DMS53 (cell line): Measurements from ENCODE around the gene UBE2D1.

ENCODE experiments used
- DNase-seq: peaks from one replicate; lab custom pipeline; 2025; lab: John Stamatoyannopoulos, UW

Gene UBE2D1

DNA sequence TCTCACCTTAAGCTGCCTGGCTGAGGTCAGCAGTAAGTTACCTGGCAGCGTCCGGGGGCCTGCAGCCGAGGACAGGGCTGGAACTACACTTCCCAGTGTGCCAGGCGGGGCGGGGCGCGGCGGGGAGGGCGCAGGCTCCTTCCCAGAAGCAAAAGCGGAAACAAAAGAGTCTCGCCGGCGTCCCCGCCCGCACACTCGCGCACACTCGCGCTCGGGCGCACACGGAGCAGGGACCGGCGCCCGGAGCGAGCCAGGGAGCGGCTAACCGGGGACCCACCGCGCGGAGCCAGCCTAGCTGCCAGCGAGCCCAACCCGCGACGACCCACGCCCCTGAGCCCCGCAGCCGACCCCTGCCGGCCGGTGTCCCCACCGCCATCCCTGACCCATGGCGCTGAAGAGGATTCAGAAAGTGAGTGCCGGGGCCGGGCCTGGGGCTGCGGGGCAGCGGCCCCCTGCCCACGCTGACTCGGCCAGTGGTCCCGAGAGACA lies at the start of gene UBE2D1:
UBE2D1 (plus strand) TSS at position 190 of the 489 bp plus-strand sequence; CDS start at position 386, 196 bp downstream.
- DNase-seq = peak; percentile 93

DNA sequence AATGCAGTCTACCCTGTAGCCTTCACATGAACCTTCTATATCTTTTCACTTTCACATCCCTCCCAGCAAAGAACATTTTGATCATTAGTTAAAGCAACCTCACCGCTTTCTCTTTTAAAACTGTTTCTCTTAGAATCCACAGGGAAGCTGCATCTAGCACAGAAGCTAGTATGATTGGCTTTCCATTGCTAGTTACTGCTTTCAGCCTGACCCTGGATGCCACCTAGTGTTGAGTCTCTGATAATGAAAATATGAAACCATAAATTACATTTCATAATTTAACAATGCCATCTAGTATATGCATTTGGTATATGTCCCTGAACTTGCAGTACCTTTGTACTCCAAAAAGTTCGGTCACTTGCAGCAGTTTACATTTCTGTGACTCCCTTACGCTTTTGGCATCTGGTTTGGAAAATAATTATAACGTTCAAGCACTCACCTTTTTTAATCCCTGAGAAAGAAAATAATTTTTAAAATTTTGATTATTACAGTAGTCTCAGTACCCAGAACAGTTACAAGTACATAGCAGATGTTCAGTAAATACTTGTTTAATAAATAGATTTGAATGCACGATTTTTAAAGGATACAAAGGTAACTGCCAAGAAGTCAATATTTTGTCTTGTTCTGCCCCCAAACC lies 43.1 kb upstream of the UBE2D1 start:
- DNase-seq = peak; percentile 83

DNA sequence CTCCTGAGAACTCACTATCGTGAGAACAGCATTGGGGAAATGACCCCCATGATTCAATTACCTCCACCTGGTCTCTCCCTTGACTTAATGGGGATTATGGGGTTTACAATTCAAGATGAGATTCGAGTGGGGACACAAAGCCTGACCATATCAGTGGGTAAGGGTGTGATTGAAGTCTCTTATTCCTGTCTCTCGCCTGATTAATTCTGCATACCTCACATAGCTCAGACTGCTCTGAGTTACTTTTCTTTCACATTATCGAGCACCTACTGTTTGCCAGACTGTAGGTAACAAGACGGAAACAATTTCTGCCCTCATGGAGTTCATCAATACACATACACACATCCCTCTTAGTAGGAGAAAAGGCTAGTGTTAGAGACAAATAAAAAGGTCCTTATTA lies 40.8 kb upstream of the UBE2D1 start:
- DNase-seq = no peak

DNA sequence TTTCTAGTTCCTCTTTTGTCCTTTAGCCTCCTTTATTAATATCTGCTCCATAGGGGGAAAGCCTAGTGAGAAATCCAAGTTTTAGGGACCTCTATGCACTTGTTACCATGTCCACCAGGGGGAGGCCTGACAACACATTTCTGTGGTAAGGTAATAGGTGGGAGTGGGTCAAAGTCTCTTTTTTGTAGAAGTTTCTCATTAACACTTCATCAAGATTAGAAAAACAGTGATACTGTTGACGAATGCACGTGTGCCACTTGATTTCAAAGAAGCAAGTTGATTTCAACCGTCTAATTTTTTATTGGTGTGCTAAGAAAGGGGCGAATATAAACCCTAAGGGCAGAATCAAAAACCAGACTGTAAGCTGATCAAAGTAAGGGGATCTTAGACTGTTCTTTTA lies 35.2 kb upstream of the UBE2D1 start:
- peak; percentile 88 for DNase-seq

DNA sequence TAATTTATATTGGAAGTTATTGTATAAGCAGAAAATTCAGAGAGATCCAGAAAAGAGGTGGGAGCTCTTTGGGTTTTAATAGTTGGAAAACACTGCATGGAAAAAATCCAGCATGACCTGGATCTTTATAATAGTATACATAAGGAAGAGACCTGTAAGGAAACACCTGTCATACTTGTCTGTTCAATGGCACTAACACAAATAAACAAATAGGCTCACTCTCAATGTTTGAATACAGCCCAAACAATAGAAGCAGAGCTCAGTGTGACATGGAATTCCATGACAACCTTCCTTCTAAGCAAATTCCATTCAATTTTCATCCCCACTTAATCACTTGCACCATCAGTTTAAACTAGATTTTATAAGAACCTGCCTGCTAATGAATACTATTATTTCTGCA lies 34.1 kb upstream of the UBE2D1 start:
- DNase-seq = peak; percentile 91

DNA sequence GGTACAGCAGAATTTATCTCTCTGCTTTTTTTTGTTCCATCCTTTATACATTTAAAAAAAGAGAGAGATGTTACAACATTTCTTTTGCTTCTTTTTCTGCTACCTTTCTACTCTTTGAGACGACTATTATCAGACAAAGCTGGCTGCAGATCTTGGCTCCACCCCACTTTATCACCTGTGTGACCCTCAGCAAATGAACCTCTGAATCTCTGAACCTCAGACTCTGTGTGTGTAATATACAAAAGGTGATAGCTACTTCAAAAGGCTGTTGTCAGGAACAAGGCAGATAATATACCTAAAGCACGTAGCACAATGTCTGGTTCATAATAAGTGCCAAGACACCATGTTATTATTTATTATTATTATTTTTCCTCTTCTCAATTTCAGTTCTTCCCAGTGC lies 32.6 kb upstream of the UBE2D1 start:
- no peak for DNase-seq

DNA sequence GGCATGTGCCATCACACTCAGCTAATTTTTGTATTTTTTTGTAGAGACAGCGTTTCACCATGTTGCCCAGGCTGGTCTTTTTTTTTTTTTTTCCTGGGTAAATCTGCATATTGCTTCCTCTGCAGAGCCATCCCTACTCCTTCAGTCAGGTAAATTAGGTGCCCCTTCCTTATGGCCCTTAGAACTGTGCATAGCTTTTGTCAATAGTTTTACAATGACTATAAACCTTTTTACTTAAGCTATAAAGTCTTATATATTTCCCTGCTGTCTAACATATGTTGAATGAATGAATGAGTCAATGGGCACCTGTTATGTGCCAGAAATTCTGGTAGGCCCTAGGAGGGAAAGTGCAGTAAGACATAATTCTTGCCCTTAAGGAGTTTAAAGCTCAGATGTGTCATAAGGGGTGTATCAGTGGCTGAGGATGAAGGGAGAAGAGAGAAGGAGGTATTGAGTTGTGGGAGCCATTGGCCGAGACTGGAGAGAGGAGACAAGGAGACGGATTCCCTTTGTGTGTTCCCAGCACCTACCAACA lies 30.6 kb upstream of the UBE2D1 start:
- DNase-seq = no peak

DNA sequence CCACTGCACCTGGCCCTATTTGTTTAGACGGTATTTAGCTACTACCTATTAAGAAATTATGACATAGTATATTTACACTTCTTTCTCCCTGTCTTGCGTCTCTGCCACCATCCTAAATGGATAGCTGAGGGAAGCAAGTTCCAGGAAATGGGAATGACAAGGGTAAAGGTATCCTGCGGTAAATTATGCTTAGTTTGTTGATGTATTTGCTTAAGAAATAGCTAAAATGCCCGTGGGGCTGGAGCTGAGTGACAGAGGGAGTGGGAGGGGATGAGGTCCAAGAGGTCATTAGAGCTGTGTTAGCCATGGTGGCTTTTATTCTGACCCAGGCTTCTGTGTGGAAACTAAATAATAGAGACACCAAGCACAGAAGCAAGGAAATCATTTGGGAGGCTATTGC lies 29.0 kb upstream of the UBE2D1 start:
- peak; percentile 10 for DNase-seq

DNA sequence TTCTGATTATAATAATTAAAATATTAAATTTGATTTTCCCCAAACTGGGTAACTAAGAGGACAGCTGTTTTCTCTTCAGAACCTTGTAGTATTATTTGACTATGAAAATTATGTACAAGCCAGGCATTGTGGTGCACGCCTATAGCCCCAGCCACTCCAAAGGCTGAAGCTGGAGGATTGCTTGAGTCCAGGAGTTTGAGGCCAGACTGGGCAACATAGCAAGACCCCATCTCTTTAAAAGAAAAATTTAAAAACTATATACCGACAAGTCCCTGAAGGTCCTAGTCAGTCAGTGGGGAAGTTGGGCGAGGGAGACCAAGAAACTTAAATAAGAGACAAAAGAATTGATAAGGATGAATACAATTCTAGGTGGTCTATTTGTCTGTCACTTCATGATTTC lies 27.1 kb upstream of the UBE2D1 start:
- no peak for DNase-seq

DNA sequence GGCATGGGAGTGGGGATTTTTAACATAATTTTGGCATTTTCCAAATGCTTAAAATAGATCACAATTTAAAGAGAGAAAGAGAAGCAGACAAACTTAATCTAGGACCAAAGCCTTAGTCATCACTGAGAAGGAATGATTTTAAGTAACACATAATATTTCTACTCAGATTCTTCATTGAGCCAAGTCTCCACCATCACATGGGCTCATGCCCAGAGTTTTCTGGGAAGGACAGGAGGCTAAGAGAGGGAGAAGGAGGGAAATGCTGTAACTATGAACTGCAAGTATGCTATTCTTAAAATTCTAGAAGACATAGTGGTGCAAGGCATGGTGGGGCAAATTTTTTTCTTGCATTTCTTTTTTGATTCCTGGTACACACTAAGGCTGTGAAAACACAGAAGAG lies 23.8 kb upstream of the UBE2D1 start:
- DNase-seq = no peak

DNA sequence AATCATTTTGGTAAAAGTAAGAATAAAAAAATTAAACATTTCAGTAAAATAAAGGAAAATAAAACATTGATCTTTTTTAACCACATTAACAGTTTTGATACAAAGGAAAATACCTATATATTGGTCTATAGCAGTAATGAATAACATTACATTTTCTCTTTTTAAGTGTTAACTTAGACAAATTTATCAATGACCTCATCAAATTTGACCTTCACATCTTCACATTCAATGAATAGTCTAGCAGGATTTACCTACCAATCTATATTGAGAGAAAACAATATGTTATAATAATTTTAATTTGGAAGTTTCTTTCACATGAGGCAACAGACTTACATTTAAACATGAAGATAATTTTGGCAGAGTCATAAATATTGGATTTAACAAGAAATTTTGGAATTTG lies 17.9 kb upstream of the UBE2D1 start:
- no peak for DNase-seq

DNA sequence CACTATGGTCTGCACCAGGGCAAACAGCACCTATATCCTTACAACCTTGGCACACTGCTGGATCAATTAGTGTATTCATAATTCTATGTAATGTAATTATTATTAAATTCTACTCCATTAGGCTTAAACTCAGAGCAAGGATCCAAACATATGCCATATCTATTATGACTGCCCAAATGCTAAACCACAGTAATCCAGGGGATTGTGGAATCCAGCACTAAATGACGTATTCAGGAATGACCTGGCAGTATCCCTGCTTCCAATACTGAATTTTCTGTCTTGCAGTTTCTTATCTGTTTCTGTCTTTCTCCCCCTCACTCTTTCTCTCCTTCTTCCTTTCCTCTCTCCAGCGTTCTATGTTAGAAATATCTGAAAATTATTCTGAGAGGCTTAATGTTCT lies 16.5 kb upstream of the UBE2D1 start:
- no peak for DNase-seq

DNA sequence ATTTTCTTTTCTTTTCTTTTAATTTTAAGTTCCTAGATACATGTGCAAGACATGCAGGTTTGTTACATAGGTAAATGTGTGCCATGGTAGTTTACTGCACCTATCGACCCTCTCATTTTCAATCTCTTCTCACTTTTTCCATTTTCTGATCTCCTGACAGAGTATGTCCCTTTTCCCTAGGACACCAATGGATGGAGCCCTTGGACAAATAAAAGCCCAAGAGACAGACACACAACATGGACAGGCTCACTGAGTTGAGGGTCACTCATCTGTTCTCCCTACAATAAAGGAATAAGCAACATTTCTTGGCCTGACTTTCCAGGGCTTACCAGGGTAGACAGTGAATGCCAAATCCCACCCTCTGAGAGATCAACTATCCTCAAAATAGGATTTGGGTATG lies 15.2 kb upstream of the UBE2D1 start:
- DNase-seq = peak; percentile 13

DNA sequence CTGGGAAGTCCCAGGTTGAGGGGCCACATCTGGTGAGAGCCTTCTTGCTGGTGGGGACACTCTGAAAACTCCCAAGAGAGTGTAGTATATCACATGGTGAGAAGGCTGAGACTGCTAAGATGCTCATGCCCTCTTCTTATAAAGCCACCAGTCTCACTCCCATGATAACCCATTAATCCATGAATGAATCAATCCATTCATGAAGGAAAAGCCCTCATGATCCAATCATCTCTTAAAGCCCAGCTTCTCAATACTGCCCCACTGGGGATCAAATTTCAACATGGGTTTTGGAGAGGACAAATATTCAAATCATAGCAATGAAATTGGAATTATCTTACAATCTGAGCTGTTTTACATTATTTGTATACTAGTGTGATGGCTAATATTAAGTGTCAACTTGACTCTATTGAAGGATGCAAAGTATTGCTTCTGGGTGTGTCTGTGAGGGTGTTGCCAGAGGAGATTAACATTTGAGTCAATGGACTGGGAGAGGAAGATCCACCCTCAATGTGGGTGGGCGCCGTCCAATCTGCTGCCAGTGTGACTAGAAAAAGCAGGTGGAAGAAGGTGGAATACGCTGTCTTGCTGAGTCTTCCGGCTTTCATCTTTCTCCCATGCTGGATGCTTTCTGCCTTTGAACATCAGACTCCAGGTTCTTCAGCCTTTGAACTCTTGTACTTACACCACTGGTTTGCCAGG lies 14.3 kb upstream of the UBE2D1 start:
- no peak for DNase-seq

DNA sequence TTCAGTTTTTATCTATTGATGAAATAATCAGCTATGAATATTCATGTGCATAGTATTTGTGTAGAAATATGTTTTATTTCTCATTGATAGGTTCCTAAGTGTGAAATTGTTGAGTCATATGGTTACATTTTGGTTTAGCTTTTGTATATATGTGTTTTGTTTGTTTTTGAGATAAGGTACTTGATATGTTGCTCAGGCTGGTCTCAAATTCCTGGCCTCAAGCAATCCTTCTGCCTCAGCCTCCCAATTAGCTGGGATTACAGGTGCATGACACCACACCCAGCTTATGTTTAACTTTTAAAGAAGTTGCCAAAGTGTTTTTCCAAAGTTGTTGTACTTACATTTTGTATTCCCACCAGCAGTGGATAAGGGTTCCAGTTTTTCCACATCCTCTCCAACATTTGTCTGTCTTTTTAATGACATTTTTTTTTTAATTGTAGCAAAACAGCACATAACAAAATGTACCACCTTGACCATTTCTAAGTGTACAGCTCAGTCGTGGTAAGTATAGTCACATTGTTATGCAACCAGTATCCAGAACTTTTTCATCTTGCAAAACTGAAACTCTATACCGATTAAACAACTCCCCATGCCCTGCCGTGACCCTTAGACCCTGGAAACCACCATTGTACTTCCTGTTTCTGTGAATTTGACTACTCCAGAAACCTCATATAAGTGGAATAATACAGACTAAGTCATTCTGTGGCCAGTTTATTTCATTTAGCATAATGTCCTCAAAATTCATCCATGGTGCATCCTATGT lies 12.6 kb upstream of the UBE2D1 start:
- DNase-seq = peak; percentile 55

DNA sequence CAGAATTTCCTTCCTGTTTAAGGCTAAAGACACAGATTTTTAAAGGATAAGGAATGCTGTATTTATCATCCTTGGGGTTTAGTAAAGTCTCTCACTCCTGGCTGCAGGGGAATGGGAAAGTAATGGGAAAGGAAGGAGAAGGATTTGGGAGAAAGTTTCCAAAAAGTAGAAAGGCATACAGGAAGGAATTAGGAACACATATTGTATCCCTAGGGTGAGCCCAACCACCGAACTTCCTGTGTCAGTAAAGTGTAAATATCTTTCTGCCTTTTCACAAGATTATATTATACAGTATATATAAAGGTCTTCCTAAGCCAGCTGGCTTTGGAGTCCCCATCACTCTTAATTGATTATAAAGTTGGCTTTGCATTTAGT lies 12.0 kb upstream of the UBE2D1 start:
- no peak for DNase-seq

DNA sequence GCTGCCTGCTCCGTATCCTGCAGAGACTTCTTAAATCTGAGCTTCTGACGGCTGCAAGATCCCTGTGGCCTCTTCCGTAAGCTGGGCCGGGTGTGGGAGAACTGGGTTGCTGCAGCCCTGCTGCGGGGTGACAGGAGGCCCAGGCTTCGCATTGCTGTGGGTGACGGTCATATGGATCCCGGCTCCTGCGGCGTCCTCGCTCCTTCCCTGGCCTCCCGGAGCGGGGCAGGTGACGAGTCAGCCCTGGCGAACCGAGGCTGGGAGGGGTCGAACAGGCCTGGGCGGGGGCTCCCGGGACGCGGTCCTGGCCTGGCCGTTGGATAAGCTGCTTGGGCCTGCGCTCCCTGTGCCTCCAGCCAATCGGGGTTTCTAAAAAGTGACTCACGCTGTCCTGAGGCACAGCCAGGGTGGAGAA lies 7.8 kb upstream of the UBE2D1 start:
- DNase-seq = no peak

DNA sequence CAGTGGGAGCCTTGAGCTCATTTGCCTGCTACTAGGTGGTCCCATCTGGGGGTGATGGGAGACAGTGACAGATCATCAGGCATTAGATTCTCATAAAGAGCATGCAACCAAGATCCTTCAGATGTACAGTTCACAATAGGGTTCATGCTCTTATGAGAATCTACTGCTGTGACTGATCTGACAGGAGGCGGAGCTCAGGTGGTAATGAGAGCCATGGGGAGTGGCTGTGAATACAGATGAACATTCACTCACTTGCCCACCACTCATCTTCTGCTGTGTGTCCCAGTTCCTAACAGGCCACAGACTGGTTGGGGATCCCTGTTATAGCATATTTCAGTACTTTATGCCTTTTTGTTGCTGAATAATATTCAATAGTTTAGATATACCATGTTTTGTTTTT lies 6.6 kb upstream of the UBE2D1 start:
- DNase-seq = no peak

DNA sequence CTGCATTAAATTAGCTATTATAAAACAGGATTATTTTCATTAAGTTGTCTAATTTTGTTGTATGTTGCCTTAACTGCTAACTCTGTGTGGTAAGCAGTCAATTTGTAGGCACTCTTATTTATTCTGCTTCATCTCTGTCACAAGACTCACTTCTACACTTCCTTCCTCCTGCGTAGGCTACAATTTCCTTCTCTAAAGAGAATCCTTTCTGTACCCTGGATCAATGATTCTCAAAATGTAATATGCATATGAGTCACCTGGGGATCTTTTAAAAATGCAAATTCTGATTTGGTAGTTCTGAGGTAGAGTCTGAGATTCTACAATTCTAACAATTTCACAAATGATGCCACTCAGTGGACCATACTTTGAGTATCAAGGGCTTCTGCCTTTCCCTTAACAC lies 4.4 kb upstream of the UBE2D1 start:
- no peak for DNase-seq

DNA sequence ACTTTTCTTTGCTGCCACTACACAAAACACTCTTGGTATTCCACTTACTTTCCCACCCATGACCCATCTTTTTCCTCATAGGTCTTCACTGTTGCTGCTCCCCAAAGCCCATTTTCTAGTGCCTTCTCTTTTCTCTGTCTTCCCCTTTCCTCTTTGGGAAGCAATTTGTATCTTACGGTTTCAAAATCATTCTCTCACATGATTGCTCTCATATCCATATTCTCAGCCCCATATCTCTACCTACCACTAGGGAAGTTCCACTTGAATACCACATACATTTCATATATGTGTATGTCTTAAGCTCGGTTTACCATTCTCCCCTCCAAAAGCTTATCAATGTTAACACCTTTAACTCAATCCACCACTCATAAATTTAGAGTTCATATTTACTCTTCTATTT lies 3.2 kb upstream of the UBE2D1 start:
- DNase-seq = no peak

DNA sequence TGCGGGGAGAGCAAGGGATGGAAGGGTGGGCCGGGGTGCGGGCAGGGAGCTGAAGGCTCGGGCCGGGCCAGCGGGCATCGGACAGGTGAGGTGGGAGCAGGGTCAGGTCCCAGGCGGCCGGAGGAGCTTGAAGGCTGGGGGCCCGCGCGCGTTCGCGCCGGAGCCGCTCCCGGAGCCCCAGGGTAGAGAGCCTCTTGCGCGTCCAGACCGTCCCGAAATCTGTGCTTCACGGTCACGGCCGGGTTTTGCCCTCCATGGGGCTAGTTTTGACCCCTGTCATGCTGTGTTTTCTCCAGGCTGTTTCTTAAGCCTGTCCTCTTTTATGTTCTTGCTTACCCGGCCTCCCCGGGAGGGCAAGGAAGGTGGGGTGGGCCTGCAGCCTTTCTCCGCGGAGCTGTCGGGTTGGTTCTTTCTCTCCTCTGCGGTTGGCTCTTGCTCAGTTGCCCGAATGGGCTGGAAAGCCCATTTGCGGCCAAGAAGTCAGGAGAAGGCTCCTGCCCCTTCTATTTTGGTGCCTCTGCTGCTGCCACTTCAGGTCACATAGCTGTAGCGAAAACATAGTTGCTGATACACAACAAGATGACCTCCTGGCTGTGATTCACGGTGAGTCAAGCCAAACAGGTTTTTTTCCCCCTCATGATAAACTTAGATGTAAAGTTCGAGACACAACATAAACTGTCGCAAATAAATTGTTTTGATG lies 650 bp downstream of the UBE2D1 start:
- DNase-seq = peak; percentile 63

DNA sequence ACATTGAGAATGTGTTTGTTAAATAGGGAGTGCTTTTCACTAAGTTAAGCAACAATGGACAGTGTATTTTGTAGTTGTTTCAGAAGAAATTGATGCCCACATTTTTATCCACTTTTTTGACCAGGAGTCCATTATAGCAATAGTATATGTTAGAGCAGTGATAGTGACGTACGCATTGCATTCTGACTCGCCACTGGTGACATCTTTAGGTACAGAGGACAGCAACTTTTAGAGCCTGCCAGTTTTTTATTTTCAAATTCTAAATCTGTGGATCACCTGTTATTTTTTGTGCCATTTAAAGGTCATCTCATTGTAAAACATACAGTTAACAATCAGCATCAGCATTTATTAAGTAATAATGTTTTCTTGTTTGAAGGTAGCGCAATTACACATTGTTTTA lies 1.4 kb downstream of the UBE2D1 start:
- DNase-seq = no peak
